HG03060 (cell line): Measurements from ENCODE around the gene DLGAP3.
"Not testable (repeated sequence)": the region's sequence is repeated elsewhere in the genome, so short reads cannot be mapped to it uniquely, and the experiment has no call there.

Experiments used
- ATAC-seq: cut with Tn5 transposase; IDR thresholded peaks from one replicate; pipeline ENCODE4 v1.9.1; 2021; ENCODE audit warnings: low read depth, moderate number of reproducible peaks; ENCODE audit not compliant: unreplicated experiment

Gene DLGAP3, protein sequence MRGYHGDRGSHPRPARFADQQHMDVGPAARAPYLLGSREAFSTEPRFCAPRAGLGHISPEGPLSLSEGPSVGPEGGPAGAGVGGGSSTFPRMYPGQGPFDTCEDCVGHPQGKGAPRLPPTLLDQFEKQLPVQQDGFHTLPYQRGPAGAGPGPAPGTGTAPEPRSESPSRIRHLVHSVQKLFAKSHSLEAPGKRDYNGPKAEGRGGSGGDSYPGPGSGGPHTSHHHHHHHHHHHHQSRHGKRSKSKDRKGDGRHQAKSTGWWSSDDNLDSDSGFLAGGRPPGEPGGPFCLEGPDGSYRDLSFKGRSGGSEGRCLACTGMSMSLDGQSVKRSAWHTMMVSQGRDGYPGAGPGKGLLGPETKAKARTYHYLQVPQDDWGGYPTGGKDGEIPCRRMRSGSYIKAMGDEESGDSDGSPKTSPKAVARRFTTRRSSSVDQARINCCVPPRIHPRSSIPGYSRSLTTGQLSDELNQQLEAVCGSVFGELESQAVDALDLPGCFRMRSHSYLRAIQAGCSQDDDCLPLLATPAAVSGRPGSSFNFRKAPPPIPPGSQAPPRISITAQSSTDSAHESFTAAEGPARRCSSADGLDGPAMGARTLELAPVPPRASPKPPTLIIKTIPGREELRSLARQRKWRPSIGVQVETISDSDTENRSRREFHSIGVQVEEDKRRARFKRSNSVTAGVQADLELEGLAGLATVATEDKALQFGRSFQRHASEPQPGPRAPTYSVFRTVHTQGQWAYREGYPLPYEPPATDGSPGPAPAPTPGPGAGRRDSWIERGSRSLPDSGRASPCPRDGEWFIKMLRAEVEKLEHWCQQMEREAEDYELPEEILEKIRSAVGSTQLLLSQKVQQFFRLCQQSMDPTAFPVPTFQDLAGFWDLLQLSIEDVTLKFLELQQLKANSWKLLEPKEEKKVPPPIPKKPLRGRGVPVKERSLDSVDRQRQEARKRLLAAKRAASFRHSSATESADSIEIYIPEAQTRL

DNA sequence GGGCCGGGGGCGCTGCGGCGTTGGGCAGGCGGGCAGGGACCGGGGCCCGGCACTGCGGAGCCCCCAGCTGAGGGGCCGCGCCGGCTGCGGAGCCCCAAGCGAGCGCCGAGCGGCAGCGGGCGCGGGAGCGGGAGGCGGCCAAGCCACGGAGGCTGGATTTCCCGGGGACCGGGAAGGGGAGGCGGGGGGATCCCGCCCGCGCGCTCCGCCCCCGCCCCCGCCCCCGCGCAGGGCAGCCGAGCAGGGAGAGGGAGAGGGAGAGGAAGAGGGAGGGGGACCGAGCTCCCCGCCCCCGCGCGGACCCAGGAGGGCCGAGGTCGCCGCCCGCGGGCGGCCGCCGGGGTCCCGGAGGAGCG lies at the start of gene DLGAP3:
Gene DLGAP3 (minus strand): TSS at position 154 of the 356 bp plus-strand sequence. CDS start 24,267 bp downstream, outside the sequence.
- no peak for ATAC-seq

DNA sequence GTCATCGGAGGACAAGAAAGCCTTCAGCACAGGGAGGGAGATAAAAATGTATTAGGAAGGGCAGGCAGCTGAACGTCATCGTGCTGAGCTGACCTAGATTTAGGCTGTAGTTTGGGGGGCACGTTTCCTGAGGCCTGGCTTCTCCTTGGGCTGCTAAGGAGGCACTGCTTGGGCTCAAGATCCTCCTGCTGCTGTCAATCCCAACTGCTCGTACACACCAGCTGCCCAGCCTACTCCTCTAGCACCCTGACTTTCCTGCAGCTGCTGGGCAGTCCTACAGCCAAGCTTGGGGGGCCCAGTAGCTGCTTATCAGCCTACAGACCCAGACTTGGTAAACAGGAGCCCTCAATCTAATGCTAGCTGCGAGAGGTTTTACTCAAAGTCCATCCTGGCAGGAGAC lies 49.5 kb upstream of the DLGAP3 start:
- no peak for ATAC-seq

DNA sequence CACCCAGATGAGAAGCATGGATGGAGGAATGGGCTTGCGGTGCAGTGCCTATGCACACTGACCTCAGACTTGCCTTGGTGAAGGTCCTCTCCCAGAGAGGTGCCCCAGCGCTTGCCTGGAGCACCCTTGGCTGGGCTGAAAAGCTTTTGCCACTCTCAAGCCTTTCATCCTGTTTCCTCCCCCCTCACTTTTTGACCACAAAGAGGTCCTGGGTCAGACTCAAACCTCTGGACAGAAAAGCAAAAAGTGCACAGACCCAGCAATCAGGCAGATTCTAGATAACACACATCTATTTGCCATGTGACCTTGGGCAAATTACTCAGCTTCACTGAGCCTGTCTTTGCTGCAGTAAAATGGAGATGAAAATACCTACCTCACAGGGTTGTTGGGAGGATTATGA lies 48.4 kb upstream of the DLGAP3 start:
- no peak for ATAC-seq

DNA sequence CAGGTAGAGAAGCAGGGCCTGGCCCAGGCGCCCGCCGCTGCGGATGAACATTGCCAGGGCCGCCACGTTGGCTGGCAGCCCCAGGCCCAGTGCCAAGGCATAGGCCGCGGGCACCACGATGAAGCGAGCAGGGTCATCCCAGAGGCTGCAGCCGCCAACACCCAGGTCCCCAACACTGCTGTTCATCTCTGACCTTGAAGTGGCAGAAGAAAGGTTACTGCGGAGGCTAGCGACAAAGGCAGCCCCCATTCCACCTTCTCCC lies 47.7 kb upstream of the DLGAP3 start:
- ATAC-seq, result no peak

DNA sequence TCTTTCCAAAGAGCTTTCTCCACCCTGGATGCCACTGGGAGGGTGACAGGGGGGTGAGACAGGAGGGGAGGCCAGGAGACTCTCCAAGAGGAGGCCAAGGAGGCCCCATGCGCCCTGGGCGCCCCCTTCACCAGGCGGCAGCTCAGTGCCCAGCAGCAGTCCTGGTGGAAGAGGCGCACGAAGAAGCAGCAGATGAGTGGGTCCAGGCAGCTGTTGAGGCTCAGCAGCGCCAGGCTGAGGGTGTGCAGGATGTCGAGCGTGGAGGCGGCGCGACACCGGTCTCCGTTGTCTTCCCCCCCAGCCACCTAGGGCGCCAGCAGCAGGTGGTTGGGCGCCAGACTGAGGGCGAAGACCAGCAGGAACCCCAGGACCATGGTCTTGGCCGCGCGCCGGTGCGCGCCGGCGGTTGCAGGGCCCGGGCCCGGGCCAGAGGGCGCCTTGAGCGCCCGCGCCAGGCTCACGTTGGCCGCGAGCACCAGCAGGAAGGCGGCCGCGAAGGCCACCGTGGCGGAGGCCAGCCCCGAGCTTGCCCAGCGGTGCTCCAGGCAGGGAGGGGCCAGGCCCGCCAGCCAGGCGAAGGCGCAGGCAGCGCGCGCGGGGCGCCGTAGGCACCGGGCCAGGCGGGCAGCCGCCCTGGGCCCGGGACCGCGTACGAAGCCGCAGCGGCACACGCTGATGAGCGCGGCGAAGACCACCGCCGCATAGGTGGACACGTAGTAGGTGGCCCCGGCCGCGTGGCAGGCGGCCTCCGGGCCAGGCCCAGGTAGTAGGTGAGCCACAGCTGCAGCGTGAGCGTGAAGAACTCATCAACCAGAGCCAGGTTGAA lies 47.1 kb upstream of the DLGAP3 start:
- no peak for ATAC-seq

DNA sequence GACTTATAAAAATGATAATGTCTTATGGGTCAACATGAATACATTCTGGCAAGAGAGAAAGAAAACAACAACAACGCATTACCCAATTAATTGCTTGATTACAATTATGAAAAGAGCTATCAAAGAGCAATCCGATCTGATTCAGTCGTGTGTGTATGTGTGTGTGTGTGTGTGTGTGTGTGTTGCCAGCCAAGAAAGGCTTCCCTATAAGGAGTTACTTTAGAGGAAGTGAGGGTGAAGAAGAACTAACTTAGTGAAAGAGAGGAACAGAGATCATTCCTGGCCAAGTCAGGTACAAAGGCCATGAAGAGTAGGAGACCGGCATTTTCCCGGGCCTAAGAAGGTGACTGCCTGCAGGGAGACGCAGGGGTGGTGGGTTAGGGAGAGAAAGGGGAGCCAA lies 46.3 kb upstream of the DLGAP3 start:
- no peak for ATAC-seq

DNA sequence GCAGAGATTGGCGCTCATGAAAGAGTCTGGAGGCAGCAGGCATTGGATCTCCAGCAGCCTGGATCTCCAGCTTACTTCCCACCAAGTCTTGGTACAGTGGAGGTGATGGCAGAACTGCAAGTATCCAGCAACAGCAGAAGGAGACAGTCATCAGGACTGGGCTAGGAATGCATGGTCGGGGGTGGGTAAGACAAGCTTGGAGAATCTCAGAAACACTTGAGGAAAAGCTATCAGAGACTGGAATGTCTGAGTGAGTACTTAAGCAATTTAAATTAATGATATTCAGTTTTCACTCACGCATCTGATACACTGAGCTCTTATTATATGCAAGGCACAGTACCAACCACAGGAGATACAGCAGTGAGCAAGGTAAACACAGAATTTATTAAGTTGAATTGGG lies 45.9 kb upstream of the DLGAP3 start:
- no peak for ATAC-seq

DNA sequence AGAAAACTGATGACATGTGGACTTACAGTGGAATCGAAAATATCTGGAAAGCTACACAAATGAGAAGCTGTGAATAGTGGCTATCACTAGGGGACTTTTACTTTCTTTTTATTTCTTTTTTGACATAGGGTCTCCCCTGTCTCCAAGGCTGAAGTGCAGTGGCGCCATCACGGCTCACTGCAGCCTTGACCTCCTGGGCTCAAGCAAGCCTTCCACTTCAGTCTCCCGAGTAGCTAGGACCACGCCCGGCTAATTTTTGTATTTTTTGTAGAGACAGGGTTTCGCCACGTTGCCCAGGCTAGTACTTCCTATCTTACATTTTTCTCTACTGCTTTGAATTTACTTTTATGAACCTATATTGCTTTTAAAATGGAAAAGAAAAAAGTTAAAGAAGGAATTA lies 45.2 kb upstream of the DLGAP3 start:
- ATAC-seq, result no peak

DNA sequence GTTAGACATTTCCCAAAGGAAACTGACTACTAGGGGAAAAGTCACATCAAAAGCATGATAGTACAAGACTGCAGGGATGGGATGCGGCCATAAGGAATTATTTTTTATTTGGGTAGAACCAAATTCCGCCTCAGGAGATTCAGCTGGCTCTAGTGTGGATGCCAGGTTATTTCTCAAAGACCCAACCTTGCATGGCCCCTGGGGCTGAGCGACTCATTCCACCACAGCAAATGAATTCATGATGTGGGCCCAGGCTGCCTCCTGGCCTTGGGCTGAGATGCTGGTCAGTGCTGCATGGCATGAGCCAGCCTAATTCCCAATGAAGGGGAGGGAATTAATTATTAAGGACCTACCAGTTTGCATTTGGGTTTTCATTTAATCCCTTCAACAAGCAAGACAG lies 43.9 kb upstream of the DLGAP3 start:
- ATAC-seq, result no peak

DNA sequence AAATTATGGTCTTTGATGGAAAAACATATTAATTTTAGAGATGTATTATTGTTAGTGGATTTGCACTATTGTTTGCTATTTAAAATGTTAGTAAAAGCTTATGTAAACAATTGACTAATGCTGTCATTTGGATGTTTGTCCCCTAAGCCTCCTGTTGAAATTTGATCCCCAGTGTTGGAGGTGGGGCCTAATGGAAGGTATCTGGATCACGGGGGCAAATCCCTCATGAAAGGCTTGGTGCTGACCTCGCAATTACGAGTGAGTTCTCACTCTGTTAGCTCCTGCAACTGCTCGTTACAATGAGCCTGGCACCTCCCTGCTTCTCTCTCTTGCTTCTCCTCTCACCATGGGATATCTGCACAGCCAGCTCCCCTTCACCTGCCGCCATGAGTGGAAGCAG lies 41.4 kb upstream of the DLGAP3 start:
- ATAC-seq, result no peak

DNA sequence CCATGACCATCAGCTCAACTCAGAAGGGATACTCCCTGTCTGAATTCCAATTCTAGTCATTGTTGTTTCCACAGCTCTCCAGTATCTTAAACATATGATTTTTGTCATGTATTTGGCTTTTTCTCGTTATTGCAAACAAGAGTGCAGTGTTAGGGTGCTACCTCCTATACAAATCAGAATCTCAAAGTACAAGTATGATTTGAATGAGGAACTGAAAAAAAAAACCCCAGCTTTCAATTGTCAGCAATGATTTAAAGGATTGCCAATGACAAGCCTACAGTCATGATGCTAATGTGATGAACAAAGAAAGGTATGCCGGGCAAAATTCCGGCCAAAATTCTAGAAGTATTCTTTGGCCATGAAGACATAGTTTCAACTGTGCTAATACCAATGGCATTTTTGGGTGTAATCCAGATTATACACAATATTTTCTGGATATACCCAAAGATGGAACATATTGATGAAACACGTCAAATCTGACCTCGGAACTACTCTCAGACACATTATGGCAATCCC lies 40.8 kb upstream of the DLGAP3 start:
- no peak for ATAC-seq

DNA sequence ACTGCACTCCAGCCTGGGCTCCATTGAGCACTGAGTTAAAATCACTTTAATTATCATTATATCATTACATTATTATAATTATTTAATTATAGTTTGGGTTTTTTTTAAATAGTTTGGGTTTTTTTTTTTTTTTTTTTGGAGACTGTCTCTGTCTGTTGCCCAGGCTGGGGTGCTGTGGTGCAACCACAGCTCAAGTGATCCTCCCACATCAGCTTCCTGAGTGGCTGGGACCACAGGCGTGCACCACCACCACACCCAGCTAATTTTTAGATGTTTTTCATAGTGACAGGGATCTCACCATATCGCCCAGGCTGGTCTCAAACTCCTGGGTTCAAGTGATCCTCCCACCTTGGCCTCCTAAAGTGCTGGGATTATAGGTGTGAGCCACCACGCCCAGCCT lies 38.8 kb upstream of the DLGAP3 start:
- not testable (repeated sequence) for ATAC-seq

DNA sequence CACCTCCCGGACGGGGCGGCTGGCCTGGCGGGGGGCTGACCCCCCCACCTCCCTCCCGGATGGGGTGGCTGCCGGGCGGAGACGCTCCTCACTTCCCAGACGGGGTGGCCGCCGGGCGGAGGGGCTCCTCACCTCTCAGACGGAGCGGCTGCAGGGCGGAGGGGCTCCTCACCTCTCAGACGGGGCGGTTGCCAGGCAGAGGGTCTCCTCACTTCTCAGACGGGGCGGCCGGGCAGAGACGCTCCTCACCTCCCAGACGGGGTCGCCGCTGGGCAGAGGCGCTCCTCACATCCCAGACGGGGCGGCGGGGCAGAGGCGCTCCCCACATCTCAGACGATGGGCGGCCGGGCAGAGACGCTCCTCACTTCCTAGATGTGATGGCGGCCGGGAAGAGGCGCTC lies 38.2 kb upstream of the DLGAP3 start:
- not testable (repeated sequence) for ATAC-seq

DNA sequence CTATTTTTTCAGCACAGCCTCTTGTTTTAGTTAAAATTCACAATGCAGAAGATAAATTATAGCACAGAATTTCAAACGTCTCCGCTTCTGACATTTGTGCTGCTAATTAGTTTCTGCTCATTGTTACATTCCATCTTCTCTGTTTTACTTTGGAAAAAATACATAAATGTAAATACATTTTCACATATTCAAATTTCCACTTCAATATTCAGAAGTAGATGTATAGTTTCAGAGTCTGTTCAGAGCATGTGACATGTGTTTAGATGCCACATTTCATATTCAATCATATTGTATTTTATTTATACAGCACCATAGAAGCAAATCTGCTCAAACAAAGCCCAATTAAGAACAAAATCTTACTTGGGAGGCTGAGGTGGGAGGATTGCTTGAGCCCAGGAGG lies 36.1 kb upstream of the DLGAP3 start:
- no peak for ATAC-seq

DNA sequence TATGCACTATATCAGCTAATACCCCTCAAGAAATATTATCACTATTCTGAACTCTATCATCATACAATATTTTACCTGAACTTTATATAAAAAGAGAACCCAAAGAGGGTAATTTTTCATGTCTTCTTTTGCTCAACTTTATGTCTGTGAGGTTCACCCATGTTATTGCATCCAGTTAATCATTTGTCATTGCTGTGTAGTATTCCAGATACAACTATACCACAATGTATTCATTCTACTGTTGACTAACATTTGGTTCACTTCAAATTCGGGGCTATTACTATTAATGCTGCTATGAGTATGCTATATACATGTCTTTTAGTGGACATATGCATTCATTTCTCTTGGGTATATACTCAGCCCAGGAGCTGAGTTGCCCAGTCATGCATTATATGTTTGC lies 21.0 kb upstream of the DLGAP3 start:
- ATAC-seq, result no peak

DNA sequence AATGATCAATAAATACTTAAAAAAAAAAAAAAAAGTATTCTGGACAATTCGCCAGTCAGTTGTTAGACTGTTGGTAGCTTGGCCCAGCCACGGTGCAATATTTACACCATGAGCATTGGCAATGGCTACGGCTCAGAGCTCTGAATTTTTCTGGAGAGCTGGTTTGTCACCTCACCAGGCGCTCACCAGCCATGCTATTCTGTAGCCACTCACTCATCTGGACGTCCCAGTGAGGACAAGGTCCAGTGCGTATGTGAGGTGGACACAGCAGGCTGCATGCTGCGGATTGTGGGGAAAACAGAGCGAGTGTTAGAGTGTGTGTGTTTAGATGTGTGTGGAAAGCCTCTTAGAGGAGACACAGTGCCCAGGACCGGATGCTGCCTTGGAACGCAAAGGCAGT lies 19.3 kb upstream of the DLGAP3 start:
- ATAC-seq, result not testable (repeated sequence)

DNA sequence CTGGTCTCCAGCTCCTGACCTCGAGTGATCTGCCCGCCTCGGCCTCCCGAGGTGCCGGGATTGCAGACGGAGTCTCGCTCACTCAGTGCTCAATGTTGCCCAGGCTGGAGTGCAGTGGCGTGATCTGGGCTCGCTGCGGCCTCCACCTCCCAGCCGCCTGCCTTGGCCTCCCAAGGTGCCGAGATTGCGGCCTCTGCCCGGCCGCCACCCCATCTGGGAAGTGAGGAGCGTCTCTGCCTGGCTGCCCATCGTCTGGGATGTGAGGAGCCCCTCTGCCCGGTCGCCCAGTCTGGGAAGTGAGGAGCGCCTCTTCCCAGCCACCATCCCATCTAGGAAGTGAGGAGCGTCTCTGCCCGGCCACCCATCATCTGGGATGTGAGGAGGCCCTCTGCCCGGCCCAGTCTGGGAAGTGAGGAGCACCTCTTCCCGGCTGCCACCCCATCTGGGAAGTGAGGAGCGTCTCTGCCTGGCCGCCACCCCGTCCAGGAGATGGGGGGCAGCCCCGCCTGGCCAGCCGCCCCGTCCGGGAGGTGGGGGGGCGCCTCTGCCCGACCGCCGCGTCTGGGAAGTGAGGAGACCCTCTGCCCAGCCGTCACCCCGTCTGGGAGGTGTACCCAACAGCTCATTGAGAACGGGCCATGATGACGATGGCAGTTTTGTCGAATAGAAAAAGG lies 18.3 kb upstream of the DLGAP3 start:
- ATAC-seq, result not testable (repeated sequence)

DNA sequence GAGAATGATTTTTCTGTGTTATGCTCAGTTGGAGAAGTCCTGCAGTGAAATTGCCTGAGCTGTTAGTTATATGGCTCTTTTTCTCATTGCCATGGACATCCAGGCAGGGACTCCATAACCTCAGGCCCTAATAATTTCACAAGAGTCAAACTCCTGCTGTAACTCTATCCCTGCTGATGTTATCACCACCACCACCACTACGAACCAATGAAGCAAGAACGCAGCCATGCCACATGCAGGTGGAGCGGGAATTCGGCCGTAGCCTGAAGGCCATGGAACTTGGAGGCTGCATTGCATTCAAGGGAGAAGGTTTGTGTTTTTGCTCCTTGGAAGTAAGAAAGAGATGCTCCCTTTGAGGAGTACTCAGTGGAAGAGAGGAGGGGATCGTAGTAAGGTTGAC lies 16.8 kb upstream of the DLGAP3 start:
- ATAC-seq, result no peak

DNA sequence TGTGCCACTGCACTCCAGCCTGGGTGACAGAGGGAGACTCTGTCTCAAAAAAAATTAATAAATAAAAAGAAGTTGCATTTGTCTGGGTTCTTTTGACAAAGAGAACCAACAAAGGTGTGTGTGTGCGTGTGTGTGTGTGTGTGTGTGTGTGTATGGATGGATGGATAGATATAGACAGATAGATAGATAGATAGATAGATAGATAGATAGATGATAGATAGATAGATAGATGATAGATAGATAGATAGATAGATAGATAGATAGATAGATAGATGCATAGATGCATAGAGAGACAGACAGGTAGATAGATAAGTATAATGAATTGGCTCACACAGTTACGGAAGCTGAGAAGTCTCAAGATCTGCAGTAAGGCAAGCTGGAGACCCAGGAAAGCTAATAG lies 12.3 kb upstream of the DLGAP3 start:
- not testable (repeated sequence) for ATAC-seq

DNA sequence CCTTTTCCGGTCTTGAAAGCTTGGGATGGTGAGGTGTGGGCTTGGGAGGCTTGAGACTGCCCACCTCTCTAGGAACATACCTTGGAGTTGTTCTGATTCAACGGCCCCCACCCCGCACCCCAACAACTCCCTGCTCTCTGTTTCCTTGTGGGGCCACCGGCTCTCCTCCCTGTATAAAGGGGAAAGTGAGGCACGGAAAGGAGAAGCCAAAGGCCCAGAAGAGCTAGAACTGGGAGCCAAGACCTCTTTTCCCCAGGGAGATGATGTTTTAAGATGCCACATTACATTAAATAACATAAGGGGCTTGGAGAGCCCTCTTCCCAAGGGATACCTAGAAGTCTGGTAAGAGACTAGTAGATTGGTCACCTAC lies 1.2 kb upstream of the DLGAP3 start:
- no peak for ATAC-seq
